ENCODE data around the gene MAFF. TPM values are rescaled to one million over a fixed set of nuclear protein-coding genes. Genes with fewer than 3 reads are reported as not detected.

The MAFF gene
- polyA plus RNA-seq, 3 donors from 2014 or later, result 8.1 to 20.8 (median 15.2) TPM

DNA sequence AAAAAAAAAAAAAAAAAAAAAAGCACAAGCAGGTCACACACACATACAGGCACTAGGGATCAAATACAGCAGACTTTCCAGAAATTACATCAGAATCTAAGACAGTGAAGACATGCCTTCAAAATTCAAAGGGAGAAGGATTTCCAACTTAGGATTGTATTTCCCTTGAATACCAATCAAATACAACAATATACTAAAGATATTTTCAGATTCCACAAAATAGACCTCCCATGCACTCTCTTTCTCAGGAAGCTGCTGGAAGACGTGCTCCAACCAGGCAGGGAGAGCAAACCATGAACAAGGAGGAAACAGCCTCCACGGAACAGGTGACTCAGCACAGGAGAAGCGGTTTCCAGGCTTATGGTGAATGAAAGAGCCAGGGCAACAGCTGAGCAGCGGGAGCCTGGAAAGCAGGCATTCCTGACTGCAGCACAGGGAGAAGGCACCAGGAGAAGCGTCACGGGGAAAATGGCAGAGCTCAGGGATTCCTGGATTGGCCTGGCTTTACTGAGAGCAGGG, 39.0 kb downstream of the MAFF start:
- H3K4me1 Mint-ChIP-seq, result peaks cover 8 to 9% of the 10 kb centered on the region in 2 donors
- DNase-seq, result no peak
- H3K27me3 Mint-ChIP-seq (ENCODE audit: low read depth in 3 of 3), result peaks cover 0 to 2% (median 1%) of the 10 kb centered on the region in 3 donors
- peaks cover 3 to 15% (median 12%) of the 10 kb centered on the region in 3 donors for H3K36me3 Mint-ChIP-seq
- no peak overlapping the region for H3K4me3 Mint-ChIP-seq
- H3K27ac Mint-ChIP-seq, result peak overlapping the region in 2 of 6 donors; percentile 34 to 45
- no peaks in the 10 kb centered on the region for H3K9me3 Mint-ChIP-seq

DNA sequence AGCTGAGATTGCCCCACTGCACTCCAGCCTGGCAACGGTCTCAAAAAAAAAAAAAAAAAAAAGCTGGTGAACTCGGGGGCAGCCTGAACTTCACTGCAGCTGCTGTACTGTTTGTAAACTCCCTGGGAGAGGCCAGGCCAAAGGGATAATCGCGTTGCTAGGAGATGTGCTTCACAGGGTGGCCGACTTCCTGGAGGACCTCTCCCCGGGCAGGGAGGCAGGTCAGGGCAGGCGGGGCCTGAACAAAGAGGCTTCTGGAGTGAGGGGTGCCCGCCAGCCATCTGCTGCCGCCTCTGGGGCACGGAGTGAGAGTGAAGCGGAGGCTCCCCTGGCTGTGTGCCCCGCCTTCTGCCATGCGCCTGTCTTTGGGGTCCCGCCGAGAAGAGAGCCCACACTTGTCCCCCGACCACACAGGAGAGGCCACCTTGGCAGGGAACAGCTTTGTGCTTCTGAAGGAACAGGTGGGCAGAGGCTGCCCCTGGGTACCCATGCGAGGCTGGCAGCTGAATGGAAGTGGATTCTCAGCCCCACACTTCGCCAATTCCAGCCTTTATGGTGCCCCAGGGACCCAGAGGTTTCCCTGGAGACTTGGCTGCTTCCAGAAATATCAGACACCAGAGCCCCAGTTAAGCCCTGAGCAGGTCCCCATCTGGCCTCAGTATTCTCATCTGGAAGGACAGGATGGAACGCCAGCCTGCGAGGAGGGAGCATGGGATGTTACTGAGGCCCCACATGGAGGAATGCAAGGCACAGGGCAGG, 41.4 kb downstream of the MAFF start:
- Mint-ChIP-seq H3K27ac (no peak overlapping the region), H3K27me3 (ENCODE audit: low read depth in 3 of 3) (peaks cover 0 to 2% (median 1%) of the 10 kb centered on the region in 3 donors), H3K4me1 (peaks cover 11 to 12% of the 10 kb centered on the region in 2 donors), H3K36me3 (peaks cover 3 to 15% (median 7%) of the 10 kb centered on the region in 3 donors), H3K9me3 (no peaks in the 10 kb centered on the region), H3K4me3 (no peak overlapping the region)
- DNase-seq, result no peak

DNA sequence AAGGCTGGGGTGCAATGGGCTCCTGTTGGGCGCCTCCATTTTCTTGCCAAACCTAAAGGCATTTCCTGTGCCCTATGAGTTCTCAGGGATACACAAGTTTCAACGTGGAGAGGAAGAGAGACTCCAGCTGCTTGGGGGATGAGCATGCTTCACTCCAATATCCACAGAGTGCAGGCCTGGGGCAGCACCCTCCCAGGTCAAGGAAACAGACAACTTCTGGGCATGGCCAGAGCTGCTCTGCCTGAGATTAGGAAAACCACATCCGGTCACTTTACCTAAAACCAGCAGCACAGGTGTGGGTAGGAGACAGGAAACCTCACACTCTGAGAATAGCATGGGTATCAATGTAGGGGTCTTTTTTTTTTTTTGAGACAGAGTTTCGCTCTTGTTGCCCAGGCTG, 42.3 kb downstream of the MAFF start:
- H3K4me3 Mint-ChIP-seq, result no peak overlapping the region
- H3K27me3 Mint-ChIP-seq (ENCODE audit: low read depth in 3 of 3), result peaks cover 0 to 4% (median 1%) of the 10 kb centered on the region in 3 donors
- H3K4me1 Mint-ChIP-seq, result peaks cover 14 to 15% of the 10 kb centered on the region in 2 donors
- peaks cover 3 to 10% (median 7%) of the 10 kb centered on the region in 3 donors for H3K36me3 Mint-ChIP-seq
- no peak overlapping the region for H3K27ac Mint-ChIP-seq
- no peak for DNase-seq
- no peaks in the 10 kb centered on the region for H3K9me3 Mint-ChIP-seq

DNA sequence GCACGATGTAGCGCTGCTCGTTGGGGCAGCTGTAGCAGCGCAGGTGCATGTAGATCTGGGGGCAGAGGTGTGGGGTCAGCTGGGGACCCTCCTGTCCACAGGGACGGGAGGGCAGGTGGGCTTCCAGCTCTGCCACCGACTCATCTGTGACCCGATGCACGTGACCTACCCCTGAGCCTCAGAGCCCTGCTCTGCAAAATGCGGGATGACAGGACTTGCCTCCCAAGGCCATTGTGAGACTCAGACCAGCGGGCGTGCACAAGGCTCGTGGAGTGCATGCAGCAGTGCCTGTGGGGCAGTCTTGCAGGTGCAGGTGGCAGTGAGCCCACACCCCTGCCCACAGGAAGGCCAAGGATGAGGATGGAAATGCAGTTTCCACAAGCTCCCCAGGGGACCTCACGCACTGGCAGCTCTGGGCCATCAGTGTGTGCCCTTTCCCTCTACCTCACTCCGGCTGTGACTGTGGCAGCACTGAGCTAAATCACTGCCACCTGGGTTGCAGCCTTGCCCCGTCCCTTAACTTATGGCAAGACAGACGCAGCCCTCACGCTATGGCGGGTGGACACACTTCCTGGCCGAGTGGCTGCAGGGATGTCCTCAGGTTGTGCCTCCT, 44.4 kb downstream of the MAFF start:
- H3K4me1 Mint-ChIP-seq, result peaks cover 17 to 27% of the 10 kb centered on the region in 2 donors
- H3K27me3 Mint-ChIP-seq (ENCODE audit: low read depth in 3 of 3), result peaks cover 0 to 8% (median 2%) of the 10 kb centered on the region in 3 donors
- H3K27ac Mint-ChIP-seq, result no peak overlapping the region
- peaks cover 4 to 13% (median 7%) of the 10 kb centered on the region in 3 donors for H3K36me3 Mint-ChIP-seq
- H3K4me3 Mint-ChIP-seq, result no peak overlapping the region
- no peak for DNase-seq
- no peaks in the 10 kb centered on the region for H3K9me3 Mint-ChIP-seq

DNA sequence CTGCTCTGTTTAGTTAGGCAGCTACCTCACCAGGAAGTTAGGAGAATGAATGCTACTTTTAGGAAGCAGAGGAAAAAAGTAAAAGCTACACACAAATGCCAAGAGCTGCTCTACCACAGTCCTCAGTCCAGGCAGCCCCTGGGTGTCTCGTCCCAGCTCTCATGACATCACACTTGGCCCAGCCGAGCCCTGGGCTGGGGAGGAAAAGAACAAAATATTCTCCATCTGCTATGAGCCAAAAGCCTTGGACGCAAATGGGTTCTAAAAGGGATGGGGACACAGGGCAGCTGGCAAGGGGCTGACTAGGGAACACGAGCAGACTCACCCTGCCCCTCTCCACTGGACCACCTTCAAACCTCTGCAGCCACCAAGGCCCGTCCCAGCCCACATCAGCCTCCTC, 44.9 kb downstream of the MAFF start:
- no peaks in the 10 kb centered on the region for H3K9me3 Mint-ChIP-seq
- H3K36me3 Mint-ChIP-seq, result peaks cover 4 to 13% (median 7%) of the 10 kb centered on the region in 3 donors
- no peak overlapping the region for H3K4me3 Mint-ChIP-seq
- no peak for DNase-seq
- peaks cover 17 to 29% of the 10 kb centered on the region in 2 donors for H3K4me1 Mint-ChIP-seq
- H3K27ac Mint-ChIP-seq, result peak overlapping the region in 1 of 6 donors; percentile 40
- peaks cover 0 to 8% (median 2%) of the 10 kb centered on the region in 3 donors for H3K27me3 Mint-ChIP-seq (ENCODE audit: low read depth in 3 of 3)

DNA sequence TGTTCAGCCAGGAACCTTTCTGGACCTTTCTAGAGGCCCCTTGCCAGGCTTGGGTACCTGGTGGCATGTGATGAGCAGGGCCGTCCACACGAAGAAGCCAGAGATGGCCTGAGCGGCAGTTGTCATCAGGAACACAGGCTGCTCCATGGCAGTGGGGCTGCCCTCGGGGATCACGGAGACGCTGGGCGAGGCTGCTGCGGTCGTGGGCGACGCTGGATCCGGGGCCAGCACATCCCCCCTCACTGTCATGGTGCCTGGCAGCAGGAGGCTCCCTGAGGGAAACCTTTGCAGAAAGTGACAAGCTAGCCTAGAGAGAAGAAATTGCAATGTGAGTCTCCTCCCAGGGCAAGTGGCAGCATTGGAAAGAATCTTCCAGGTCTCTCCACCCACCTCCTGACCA, 45.9 kb downstream of the MAFF start:
- Mint-ChIP-seq H3K4me1 (peaks cover 19 to 29% of the 10 kb centered on the region in 2 donors), H3K9me3 (no peaks in the 10 kb centered on the region), H3K36me3 (peaks cover 4 to 13% (median 7%) of the 10 kb centered on the region in 3 donors), H3K27ac (peak overlapping the region in 2 of 6 donors; percentile 57 to 81), H3K27me3 (ENCODE audit: low read depth in 3 of 3) (peaks cover 0 to 8% (median 2%) of the 10 kb centered on the region in 3 donors), H3K4me3 (no peak overlapping the region)
- DNase-seq, result no peak

DNA sequence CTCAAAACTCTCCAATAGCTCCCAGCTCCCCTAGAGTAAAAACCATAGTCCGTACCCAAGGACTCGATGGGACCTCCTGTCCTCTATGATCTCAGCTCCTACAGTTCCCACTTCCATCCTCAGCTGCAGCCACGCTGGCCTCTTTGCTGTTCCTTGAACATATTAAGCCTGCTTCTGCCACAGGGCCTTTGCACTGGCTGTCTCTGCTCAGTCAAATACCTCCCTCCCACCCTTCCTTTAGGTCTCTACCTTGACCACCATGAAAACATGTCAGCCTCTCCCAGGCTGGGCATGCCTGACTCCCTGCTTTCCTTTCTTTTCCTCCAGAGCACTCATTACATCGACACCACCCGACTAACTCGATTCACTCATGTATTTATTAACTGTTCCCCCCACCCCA, 46.5 kb downstream of the MAFF start:
- peaks cover 19 to 29% of the 10 kb centered on the region in 2 donors for H3K4me1 Mint-ChIP-seq
- no peak for DNase-seq
- H3K36me3 Mint-ChIP-seq, result peaks cover 4 to 13% (median 7%) of the 10 kb centered on the region in 3 donors
- H3K9me3 Mint-ChIP-seq, result no peaks in the 10 kb centered on the region
- peak overlapping the region in 3 of 6 donors; percentile 54 to 81 (median 57) for H3K27ac Mint-ChIP-seq
- no peak overlapping the region for H3K4me3 Mint-ChIP-seq
- H3K27me3 Mint-ChIP-seq (ENCODE audit: low read depth in 3 of 3), result peaks cover 0 to 8% (median 2%) of the 10 kb centered on the region in 3 donors

DNA sequence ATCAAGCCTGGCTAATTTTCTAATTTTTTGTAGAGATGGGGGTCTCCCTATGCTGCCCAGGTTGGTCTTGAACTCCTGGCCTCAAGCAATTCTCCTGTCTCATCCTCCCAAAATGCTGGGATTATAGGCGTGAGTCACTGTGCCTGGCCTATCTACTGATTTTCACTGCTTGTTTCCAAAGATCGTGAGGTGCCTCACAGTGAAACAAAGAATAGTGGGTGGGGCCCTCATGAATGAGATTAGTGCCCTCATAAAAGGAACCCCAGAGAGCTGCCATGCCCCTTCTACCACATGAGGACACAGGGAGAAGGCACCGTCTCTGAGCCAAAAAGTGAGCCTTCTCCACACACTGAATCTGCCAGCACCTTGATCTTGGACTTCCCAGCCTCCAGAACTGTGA, 47.5 kb downstream of the MAFF start:
- H3K27ac Mint-ChIP-seq, result no peak overlapping the region
- H3K27me3 Mint-ChIP-seq (ENCODE audit: low read depth in 3 of 3), result peaks cover 0 to 6% (median 2%) of the 10 kb centered on the region in 3 donors
- H3K9me3 Mint-ChIP-seq, result no peaks in the 10 kb centered on the region

DNA sequence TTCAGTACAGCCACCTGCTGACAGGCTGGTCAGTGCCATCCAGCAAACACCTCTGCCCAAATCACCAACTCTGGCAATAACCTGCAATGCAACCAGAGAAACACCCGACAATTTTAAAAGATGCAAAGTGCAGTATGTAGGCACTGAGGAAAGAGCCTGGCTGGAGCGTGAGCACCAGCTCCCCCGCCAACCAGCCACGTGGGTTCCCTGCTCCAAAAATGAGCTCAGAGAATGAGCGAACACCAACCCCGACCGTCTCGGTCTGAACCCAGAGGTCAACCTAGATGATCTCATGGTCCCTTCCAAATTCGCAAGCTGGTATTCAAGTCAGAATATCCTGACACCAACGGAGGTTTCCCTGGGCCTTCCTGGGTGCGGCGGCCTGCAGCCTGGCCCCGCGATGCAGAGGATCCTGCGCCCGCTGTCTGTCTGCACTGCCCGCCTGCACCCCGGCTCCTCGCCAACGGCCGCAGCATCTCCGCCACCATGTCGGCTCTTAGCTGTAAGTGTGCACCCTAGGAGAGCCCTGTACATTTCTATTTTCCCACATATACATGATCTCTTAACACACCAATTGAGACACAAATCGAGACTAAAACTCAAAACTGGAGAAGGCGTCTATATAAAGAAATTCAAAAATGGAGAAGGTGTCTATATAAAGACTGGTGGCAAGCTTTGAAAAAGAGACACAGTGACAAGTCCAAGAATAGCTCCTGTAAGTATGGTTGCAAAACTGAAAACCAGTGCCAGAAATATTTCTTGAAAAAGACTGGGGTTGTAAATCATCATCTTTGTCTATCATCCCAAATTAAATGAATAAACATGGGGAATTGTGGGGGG, 48.2 kb downstream of the MAFF start:
- H3K36me3 Mint-ChIP-seq, result peaks cover 4 to 8% (median 4%) of the 10 kb centered on the region in 3 donors
- DNase-seq, result no peak
- H3K4me3 Mint-ChIP-seq, result no peak overlapping the region
- H3K27me3 Mint-ChIP-seq (ENCODE audit: low read depth in 3 of 3), result peaks cover 0 to 6% (median 2%) of the 10 kb centered on the region in 3 donors
- peaks cover 22 to 35% of the 10 kb centered on the region in 2 donors for H3K4me1 Mint-ChIP-seq
- peak overlapping the region in 3 of 6 donors; percentile 25 to 54 (median 36) for H3K27ac Mint-ChIP-seq
- H3K9me3 Mint-ChIP-seq, result no peaks in the 10 kb centered on the region

More for the DNA sequence above, 47.5 kb downstream of the MAFF start:
- peaks cover 22 to 35% of the 10 kb centered on the region in 2 donors for H3K4me1 Mint-ChIP-seq
- DNase-seq, result no peak
- H3K4me3 Mint-ChIP-seq, result no peak overlapping the region
- H3K36me3 Mint-ChIP-seq, result peaks cover 4 to 8% (median 4%) of the 10 kb centered on the region in 3 donors

DNA sequence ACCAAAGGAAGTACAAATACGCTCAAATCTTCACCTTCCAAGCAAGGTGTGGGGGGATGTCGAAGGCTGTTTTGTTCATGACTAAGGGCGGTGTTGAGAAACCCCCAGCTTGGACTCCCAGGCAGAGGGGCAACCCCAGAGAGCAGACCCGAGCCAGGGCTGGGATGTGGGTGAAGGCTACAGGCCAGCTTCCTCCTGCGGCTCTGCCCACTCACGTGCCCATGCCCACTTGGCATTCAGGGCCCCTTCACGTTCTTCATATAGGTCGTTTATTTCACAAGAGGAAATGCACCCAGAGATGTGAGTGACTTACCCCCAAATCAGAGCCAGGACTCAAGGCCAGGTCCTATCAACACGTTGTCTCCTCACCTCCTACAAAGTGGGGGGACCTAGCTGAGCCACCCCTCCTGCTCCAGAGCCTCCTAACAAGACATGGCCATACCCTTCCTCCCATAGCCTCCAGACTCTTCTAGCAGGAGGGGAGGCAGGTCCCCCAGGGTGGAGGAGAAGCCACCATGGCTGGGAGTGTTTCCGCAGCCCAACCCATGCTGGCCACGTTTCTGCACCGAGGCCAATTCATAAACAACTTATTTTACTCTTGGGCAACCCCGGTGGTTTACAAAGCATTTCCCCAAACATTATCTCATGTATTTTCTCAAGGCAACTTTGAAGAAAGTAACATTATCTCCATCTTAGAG, 49.0 kb downstream of the MAFF start:
- DNase-seq, result no peak
- Mint-ChIP-seq H3K4me3 (no peak overlapping the region), H3K9me3 (no peaks in the 10 kb centered on the region), H3K27me3 (ENCODE audit: low read depth in 3 of 3) (peaks cover 0 to 6% (median 2%) of the 10 kb centered on the region in 3 donors), H3K27ac (peak overlapping the region in 2 of 6 donors; percentile 25 to 54), H3K4me1 (peaks cover 27 to 40% of the 10 kb centered on the region in 2 donors), H3K36me3 (peaks cover 4 to 8% (median 4%) of the 10 kb centered on the region in 3 donors)

DNA sequence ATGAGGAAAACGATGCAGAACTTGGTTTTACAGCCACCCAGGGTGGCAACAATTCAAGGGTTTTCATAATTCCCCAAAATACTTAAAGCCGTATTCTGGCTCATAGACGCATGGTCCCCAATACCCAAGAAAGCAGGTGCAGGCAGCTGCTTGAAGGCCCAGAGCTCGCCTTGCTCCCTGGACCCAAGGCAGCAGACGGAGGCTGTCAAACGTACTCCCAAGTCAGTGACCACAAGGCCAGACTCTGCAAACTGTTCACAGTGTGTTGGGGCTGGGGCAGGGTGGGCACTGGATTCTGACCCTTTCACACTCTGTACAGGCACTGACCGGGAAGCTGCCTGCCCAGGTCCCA, 49.5 kb downstream of the MAFF start:
- peaks cover 29 to 43% of the 10 kb centered on the region in 2 donors for H3K4me1 Mint-ChIP-seq
- H3K27ac Mint-ChIP-seq, result no peak overlapping the region
- H3K4me3 Mint-ChIP-seq, result no peak overlapping the region
- peaks cover 4 to 8% (median 4%) of the 10 kb centered on the region in 3 donors for H3K36me3 Mint-ChIP-seq
- H3K9me3 Mint-ChIP-seq, result no peaks in the 10 kb centered on the region
- DNase-seq, result no peak
- peaks cover 0 to 6% (median 2%) of the 10 kb centered on the region in 3 donors for H3K27me3 Mint-ChIP-seq (ENCODE audit: low read depth in 3 of 3)

DNA sequence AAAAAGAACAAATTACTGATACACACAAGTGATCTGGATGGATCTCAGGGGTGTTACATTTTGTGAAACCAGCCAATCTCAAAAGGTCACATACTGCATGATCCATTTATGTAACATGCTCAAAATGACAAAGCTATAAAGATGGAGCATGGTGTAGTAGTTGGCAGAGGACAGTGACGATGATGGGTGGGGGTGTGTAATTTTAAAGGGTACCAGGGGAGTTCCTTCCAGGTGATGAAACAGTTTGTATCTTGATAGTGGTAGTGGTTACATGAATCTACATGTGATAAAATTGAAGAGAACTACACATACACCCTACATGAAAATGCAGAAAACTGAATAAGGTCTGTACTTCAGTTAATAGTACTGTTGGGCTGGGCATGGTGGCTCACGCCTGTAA, 53.9 kb downstream of the MAFF start:
- H3K9me3 Mint-ChIP-seq, result no peaks in the 10 kb centered on the region
- peaks cover 44 to 53% of the 10 kb centered on the region in 2 donors for H3K4me1 Mint-ChIP-seq
- no peak overlapping the region for H3K27ac Mint-ChIP-seq
- DNase-seq, result no peak
- H3K36me3 Mint-ChIP-seq, result peaks cover 0 to 2% (median 1%) of the 10 kb centered on the region in 3 donors
- H3K27me3 Mint-ChIP-seq (ENCODE audit: low read depth in 3 of 3), result peaks cover 2 to 6% (median 3%) of the 10 kb centered on the region in 3 donors
- no peak overlapping the region for H3K4me3 Mint-ChIP-seq

DNA sequence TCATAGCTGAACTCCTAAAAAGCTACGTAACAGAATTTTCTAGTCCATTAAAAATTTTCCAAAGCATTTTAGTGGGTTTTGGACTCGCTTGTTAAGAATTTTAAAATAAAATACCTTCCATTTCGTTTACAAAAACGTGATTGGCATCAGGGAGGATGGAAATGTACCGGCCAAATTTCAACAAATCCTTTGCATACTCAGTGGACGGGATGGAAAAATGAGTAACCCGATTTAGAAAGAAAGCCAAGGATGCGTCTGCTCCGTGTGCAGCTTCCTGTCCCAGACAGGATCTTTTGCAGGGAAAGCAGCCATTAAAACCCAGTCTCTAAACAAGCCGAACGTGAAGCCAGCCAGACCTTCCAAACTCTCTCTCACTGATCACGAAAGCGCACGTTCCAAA, 55.4 kb downstream of the MAFF start:
- no peak for DNase-seq
- H3K4me1 Mint-ChIP-seq, result peaks cover 54 to 61% of the 10 kb centered on the region in 2 donors
- no peak overlapping the region for H3K27ac Mint-ChIP-seq
- no peaks in the 10 kb centered on the region for H3K9me3 Mint-ChIP-seq
- H3K36me3 Mint-ChIP-seq, result peaks cover 0 to 5% (median 2%) of the 10 kb centered on the region in 3 donors
- no peak overlapping the region for H3K4me3 Mint-ChIP-seq
- peaks cover 2 to 9% (median 4%) of the 10 kb centered on the region in 3 donors for H3K27me3 Mint-ChIP-seq (ENCODE audit: low read depth in 3 of 3)
